GM12801 (cell line): ENCODE measurements around the gene LTF.

Source experiments
- TF ChIP-seq, protein P1 (sequence below): IDR thresholded peaks from one replicate; pipeline ENCODE4 v1.5.1; 2011; ENCODE audit warnings: control low read depth; ENCODE audit not compliant: insufficient read length; ENCODE audit errors: extremely low read depth

LTF gene

DNA sequence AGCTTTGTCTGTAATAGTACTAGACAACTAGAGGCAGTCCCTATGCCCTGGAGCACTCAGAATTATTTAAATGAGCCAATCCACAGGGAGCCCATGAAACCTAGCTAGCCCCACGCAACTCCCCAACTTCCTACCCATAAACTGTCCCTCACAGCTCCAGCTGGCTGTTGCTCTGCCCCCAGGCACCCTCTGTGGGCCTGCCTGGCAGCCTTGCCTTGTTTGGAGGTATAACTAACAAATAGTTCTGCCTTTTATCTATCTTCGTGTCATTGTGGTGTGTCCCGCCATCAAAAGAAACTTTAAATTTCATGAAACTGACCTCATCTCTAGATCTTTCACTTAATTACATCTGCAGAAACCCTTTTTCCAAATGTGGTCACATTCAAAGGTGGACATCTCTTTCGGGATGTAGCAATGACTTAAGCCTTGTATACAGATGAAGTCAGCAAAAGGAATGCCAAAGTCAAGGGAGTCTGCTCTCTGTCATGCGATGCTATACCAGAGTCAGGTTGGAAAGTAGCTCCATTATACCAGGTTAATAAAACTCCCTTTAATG, 31.3 kb upstream of the LTF start:
- TF ChIP-seq, protein P1, sequence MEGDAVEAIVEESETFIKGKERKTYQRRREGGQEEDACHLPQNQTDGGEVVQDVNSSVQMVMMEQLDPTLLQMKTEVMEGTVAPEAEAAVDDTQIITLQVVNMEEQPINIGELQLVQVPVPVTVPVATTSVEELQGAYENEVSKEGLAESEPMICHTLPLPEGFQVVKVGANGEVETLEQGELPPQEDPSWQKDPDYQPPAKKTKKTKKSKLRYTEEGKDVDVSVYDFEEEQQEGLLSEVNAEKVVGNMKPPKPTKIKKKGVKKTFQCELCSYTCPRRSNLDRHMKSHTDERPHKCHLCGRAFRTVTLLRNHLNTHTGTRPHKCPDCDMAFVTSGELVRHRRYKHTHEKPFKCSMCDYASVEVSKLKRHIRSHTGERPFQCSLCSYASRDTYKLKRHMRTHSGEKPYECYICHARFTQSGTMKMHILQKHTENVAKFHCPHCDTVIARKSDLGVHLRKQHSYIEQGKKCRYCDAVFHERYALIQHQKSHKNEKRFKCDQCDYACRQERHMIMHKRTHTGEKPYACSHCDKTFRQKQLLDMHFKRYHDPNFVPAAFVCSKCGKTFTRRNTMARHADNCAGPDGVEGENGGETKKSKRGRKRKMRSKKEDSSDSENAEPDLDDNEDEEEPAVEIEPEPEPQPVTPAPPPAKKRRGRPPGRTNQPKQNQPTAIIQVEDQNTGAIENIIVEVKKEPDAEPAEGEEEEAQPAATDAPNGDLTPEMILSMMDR, result no peak

GRCh38 chr3:46492890-46493547, 28.3 kb upstream of the LTF start:
- TF ChIP-seq, protein P1, result no peak

DNA sequence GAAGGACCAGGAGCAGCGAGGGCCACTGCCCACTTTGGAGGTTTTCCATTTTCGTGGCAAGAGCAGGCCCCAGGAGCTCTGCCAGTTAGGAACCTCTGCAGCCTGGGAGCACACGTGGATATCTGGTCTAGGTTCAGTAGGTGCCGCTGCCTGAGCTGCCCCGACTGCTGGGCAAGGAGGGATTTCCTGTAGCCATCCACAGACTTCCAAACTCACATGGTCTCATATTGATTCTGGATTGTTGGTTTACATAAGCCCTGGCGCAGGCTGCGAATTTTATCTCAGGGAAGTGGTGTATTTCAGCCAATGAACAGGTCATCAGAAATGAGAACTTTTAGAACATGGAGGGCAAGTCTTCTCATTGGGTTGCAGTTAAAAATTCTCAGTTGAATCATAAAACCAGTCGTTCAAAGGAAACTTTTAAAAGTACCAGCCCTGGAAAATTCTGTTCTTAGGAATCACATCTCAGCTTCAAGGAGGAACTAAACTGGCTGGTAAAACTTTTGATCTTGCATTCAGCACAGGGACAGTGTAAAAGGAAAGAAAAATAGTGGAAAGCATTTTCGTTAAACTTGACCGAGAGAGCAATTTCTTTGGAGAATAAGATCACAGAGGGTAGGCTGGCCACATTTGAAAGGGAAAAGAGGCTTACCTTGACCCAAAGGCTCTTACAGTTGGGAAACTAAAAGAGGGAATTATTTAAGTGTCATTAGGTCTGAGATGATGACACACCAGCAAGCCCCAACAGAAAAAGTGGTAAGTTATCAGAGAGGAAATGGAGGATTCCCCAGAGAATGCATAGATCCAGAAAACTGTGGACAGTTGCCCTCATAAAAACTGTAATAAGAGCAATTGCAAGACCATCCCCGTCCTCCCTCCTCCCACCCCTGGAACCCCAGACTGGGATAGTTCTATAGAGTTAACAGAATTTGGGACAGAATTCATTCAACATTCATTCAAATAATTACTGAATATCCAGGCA, 26.7 kb upstream of the LTF start:
- TF ChIP-seq, protein P1, result no peak

- TF ChIP-seq, protein P1, result no peak
Measured at GRCh38 chr3:46490338-46491084, 25.8 kb upstream of the LTF start.

- TF ChIP-seq, protein P1, result no peak
Measured at GRCh38 chr3:46489875-46490274, 25.2 kb upstream of the LTF start.

GRCh38 chr3:46489381-46489780, 24.7 kb upstream of the LTF start:
- TF ChIP-seq, protein P1, result no peak

- TF ChIP-seq, protein P1, result peak; percentile 96
Measured at GRCh38 chr3:46488735-46489361, 24.1 kb upstream of the LTF start.
